Activated CD8-positive, alpha-beta T cell treated with anti-CD3 and anti-CD28 coated beads, Interleukin-2, amount 10 ng/mL, durations not matched to agents 7 days and 5 days (primary cell): ENCODE measurements around the gene TRIM10. TPM values are rescaled to one million over a fixed set of nuclear protein-coding genes. Genes with fewer than 3 reads are reported as not detected.
"Not testable (repeated sequence)": the region's sequence is repeated elsewhere in the genome, so short reads cannot be mapped to it uniquely, and the experiment has no call there.

Experiments used
- ATAC-seq: fragments of 150-1000 bp; cut with Tn5 transposase; one replicate; pipeline ENCODE4 v1.10.0; 2021; ENCODE audit warnings: moderate library complexity
- CTCF ChIA-PET: fragments of 350-600 bp; sonication (Branson Sonifier 250); formaldehyde crosslinking; loops from one replicate; lab custom pipeline; 2021; ENCODE audit warnings: antibody characterized with exemption; lab: Charles Lee
- POLR2A ChIA-PET: fragments of 350-600 bp; sonication (Branson Sonifier 250); formaldehyde crosslinking; loops from one replicate; lab custom pipeline; 2021; ENCODE audit warnings: antibody characterized with exemption; lab: Charles Lee
- DNase-seq: peaks from one replicate; pipeline ENCODE4 v3.0.0-alpha.2; 2020
- H3K27ac Mint-ChIP-seq: one replicate; pipeline ENCODE4 v1.8.0; 2021; ENCODE audit warnings: mild to moderate bottlenecking, mixed read lengths
- H3K27me3 Mint-ChIP-seq: one replicate; pipeline ENCODE4 v1.8.0; 2021; ENCODE audit warnings: low read depth, mixed read lengths
- H3K36me3 Mint-ChIP-seq: one replicate; pipeline ENCODE4 v1.8.0; 2021; ENCODE audit warnings: low read depth, mixed read lengths
- H3K4me1 Mint-ChIP-seq: one replicate; pipeline ENCODE4 v1.8.0; 2021; ENCODE audit warnings: low read depth, mixed read lengths
- H3K4me3 Mint-ChIP-seq: one replicate; pipeline ENCODE4 v1.8.0; 2021; ENCODE audit warnings: mild to moderate bottlenecking, mixed read lengths
- H3K9me3 Mint-ChIP-seq: one replicate; pipeline ENCODE4 v1.8.0; 2022; ENCODE audit warnings: mixed read lengths; ENCODE audit not compliant: insufficient read depth
- total RNA-seq, 2 experiments: library from RNA; stranded (reverse); gene quantifications; one replicate each; pipeline ENCODE4 v1.2.3, GENCODE V29; 2021

Gene TRIM10
- total RNA-seq, 2 experiments from 2014 or later: not detected

DNA sequence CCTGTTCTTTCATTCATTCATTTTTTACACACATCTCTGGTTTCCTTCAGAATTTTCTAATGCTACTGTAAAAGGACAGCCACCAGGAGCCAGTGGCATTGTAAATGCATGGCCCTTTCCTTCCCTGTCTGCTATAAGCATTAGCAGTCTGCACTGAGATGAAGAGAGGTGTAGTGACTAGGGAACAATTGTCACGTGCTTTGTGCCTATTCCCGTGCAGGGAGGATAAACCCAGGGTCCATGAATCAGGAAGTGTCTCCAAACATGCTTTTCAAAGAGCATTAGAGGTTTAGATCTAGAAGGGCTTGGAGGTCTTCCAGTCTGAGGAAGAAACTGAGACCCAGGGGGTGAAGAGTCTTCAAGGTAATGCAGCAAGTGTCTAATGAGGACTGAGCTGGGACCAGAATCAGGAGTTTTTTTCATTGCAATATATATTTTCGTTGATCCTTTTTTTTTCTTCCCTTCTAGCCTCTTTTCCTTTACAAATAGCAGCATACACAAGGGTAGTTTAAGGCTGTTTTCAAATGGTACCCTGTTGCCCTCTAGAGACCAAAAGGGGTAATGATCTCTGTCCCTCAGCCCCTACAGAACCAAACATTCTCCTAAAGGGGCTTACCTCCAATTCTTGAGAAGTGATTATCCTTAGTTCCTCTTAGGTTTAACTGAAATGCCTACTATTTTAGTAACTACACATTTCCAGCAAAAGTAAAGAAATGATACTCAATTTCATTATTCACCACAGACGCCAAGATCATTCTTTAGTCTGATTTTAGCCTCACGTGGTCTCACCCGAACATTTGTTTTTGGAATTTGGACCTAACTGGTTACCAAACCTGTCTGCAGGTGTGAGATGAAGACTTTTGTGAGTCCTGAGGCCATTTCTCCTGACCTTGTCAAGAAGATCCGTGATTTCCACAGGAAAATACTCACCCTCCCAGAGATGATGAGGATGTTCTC, 8.9 kb upstream of the TRIM10 start:
- Mint-ChIP-seq H3K4me1 (peaks cover 29% of the 10 kb centered on the region), H3K27ac (no peak overlapping the region), H3K36me3 (no peaks in the 10 kb centered on the region), H3K4me3 (no peak overlapping the region), H3K27me3 (peaks cover 51% of the 10 kb centered on the region), H3K9me3 (no peaks in the 10 kb centered on the region)
- DNase-seq: peak; percentile 38
- ChIA-PET CTCF (interaction anchor here (0.7 to 2.2 kb wide), 3 partner anchors 13 to 66 kb away, joined by 3 to 24 read pairs (median 13); no protein-coding TSS in a partner anchor), POLR2A (no interaction called here)
- peak; percentile 82 for ATAC-seq

- peaks cover 29% of the 10 kb centered on the region for H3K4me1 Mint-ChIP-seq
- H3K27ac Mint-ChIP-seq: no peak overlapping the region
- no peak overlapping the region for H3K4me3 Mint-ChIP-seq
- H3K9me3 Mint-ChIP-seq: no peaks in the 10 kb centered on the region
- DNase-seq: no peak
- ATAC-seq: no peak
- H3K36me3 Mint-ChIP-seq: no peaks in the 10 kb centered on the region
- peaks cover 48% of the 10 kb centered on the region for H3K27me3 Mint-ChIP-seq
- POLR2A ChIA-PET: no interaction called here
- CTCF ChIA-PET: interaction anchor here (0.7 to 4.2 kb wide), 4 partner anchors 37 to 67 kb away, joined by 3 to 39 read pairs (median 20); no protein-coding TSS in a partner anchor
These were observed 7.7 kb upstream of the TRIM10 start for GRCh38 chr6:30168741-30169140.

DNA sequence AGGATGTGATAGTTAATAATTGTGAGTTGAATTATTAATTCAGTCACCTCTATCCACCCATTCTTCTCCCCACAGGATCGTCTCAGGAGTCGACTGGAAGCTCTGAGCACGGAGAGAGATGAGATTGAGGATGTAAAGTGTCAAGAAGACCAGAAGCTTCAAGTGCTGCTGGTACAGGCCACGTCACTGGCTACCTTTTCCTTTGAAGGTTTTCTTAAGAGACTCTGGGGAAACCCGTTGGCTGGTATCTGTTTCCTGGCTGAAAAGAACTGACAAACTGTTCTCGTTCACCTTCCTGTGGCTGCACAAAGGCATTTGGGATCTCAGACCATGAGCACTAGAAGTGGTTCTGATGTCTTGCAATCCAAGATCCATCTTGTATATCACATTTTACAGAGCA, 6.1 kb upstream of the TRIM10 start:
- peak; percentile 41 for DNase-seq
- ATAC-seq: no peak
- ChIA-PET POLR2A (interaction anchor here (0.7 to 1.2 kb wide), 2 partner anchors 34 to 46 kb away, joined by 3 to 4 read pairs; partner anchors contain the start of gene TRIM26), CTCF (interaction anchor here (1.6 to 4.2 kb wide), 4 partner anchors 15 to 319 kb away, joined by 4 to 39 read pairs (median 21); no protein-coding TSS in a partner anchor)
- H3K4me3 Mint-ChIP-seq: no peak overlapping the region
- peaks cover 39% of the 10 kb centered on the region for H3K4me1 Mint-ChIP-seq
- H3K27ac Mint-ChIP-seq: no peak overlapping the region
- no peaks in the 10 kb centered on the region for H3K9me3 Mint-ChIP-seq
- H3K27me3 Mint-ChIP-seq: peaks cover 37% of the 10 kb centered on the region
- no peaks in the 10 kb centered on the region for H3K36me3 Mint-ChIP-seq

- Mint-ChIP-seq H3K4me1 (peaks cover 33% of the 10 kb centered on the region), H3K27me3 (peaks cover 22% of the 10 kb centered on the region)
- H3K36me3 Mint-ChIP-seq, H3K4me3 Mint-ChIP-seq, DNase-seq, POLR2A ChIA-PET, H3K27ac Mint-ChIP-seq, H3K9me3 Mint-ChIP-seq, ATAC-seq: not testable (repeated sequence)
- CTCF ChIA-PET: interaction anchor here (1.4 to 4.2 kb wide), 2 partner anchors 33 to 62 kb away, joined by 5 to 36 read pairs; no protein-coding TSS in a partner anchor
These were observed 4.2 kb upstream of the TRIM10 start for GRCh38 chr6:30165238-30165637.

DNA sequence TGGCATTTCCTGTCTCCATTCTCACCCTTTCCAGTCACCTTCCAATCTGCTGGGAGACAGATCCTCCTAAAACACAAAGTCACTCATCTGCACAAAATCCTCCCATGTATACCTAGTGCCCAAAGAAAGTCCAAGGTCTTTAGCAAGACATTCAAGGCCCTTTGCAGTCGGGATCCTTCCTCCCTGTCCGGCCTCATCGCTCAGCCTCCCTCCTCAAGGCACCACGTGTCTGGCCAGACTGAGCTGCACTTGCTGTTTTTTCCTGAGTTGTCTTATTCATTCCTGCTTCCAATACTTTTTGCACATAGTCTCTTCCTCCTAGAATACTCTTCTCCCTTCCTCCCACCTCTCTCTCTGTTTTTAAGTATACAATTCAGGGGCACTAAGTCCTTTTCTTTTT, 3.7 kb upstream of the TRIM10 start:
- ChIA-PET CTCF (interaction anchor here (0.6 to 1.5 kb wide), 2 partner anchors 34 to 426 kb away, joined by 3 to 4 read pairs; no protein-coding TSS in a partner anchor), POLR2A (no interaction called here)
- peaks cover 33% of the 10 kb centered on the region for H3K4me1 Mint-ChIP-seq
- no peak overlapping the region for H3K4me3 Mint-ChIP-seq
- ATAC-seq: no peak
- no peak for DNase-seq
- no peaks in the 10 kb centered on the region for H3K36me3 Mint-ChIP-seq
- peaks cover 23% of the 10 kb centered on the region for H3K27me3 Mint-ChIP-seq
- no peaks in the 10 kb centered on the region for H3K9me3 Mint-ChIP-seq
- H3K27ac Mint-ChIP-seq: no peak overlapping the region

- POLR2A ChIA-PET: no interaction called here
- peaks cover 28% of the 10 kb centered on the region for H3K27me3 Mint-ChIP-seq
- H3K27ac Mint-ChIP-seq: no peak overlapping the region
- H3K9me3 Mint-ChIP-seq: no peaks in the 10 kb centered on the region
- DNase-seq (no peak), ATAC-seq (no peak)
- CTCF ChIA-PET: interaction anchor here (0.6 to 1.5 kb wide), 2 partner anchors 33 to 426 kb away, joined by 3 to 4 read pairs; no protein-coding TSS in a partner anchor
- peaks cover 33% of the 10 kb centered on the region for H3K4me1 Mint-ChIP-seq
- no peaks in the 10 kb centered on the region for H3K36me3 Mint-ChIP-seq
- H3K4me3 Mint-ChIP-seq: no peak overlapping the region
These were observed 3.1 kb upstream of the TRIM10 start for GRCh38 chr6:30163918-30164654.

- Mint-ChIP-seq H3K36me3 (no peaks in the 10 kb centered on the region), H3K27me3 (peaks cover 24% of the 10 kb centered on the region), H3K27ac (no peak within 1 kb of the TSS), H3K4me3 (no peak within 1 kb of the TSS), H3K9me3 (no peaks in the 10 kb centered on the region), H3K4me1 (peaks cover 32% of the 10 kb centered on the region)
- peak; percentile 35 for DNase-seq
- POLR2A ChIA-PET: no interaction called here
- peak; percentile 53 for ATAC-seq
- CTCF ChIA-PET: interaction anchor here (1.5 kb wide), 1 partner anchor 32 kb away, joined by 4 read pairs; no protein-coding TSS in a partner anchor
These were observed 2.3 kb upstream of the TRIM10 start, which contains the start of gene TRIM15 for GRCh38 chr6:30163090-30163917. Gene TRIM15, plus strand, starts transcription at chr6:30163546. Its CDS starts 139 bp downstream, at chr6:30163685.

- Mint-ChIP-seq H3K4me1 (peaks cover 29% of the 10 kb centered on the region), H3K27ac (no peak overlapping the region), H3K9me3 (no peaks in the 10 kb centered on the region), H3K36me3 (no peaks in the 10 kb centered on the region), H3K4me3 (no peak overlapping the region), H3K27me3 (peaks cover 19% of the 10 kb centered on the region)
- ChIA-PET CTCF (no interaction called here), POLR2A (no interaction called here)
- ATAC-seq (no peak), DNase-seq (no peak)
These were observed 1.5 kb upstream of the TRIM10 start for GRCh38 chr6:30162265-30163089.

DNA sequence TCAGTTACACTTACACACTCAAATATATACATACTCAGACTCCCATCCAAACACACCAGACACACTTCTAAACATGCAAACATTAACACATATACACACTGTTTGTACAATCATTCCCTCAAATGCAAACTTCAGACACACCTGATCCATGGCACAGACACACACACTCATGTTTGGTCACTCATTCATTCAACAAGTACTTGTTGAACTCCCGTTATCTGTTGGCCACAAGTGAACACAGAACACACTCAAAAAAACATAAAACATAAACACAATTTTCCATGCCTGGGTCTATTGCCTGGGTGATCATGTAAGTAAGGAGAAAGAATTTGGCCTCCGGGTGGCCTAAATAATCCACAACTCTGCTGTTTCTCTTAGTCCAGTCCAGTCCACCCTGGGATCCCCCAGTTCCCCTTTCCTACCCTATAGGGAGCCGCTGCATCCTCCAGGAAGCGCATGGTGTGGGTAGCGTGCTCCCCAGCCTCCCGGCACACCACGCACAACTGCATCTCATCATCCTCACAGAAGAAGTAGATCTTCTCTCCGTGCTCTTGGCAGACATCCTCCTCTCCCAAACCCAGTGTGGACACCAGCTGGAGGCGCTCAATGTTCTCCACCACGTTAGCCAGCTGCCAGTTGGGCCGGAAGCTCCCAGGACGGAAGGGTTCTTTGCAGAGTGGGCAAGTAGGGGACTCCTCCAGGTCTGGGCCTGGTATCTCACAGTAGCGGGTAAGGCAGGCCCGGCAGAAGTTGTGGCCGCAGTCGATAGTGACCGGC, 815 bp downstream of the TRIM10 start:
- Mint-ChIP-seq H3K36me3 (no peaks in the 10 kb centered on the region), H3K9me3 (no peaks in the 10 kb centered on the region), H3K27ac (no peak overlapping the region), H3K4me3 (no peak overlapping the region), H3K4me1 (peaks cover 19% of the 10 kb centered on the region), H3K27me3 (peaks cover 17% of the 10 kb centered on the region)
- ChIA-PET POLR2A (no interaction called here), CTCF (no interaction called here)
- no peak for DNase-seq
- no peak for ATAC-seq
